Measurements from ENCODE around the gene ZNF662.

The ZNF662 gene

DNA sequence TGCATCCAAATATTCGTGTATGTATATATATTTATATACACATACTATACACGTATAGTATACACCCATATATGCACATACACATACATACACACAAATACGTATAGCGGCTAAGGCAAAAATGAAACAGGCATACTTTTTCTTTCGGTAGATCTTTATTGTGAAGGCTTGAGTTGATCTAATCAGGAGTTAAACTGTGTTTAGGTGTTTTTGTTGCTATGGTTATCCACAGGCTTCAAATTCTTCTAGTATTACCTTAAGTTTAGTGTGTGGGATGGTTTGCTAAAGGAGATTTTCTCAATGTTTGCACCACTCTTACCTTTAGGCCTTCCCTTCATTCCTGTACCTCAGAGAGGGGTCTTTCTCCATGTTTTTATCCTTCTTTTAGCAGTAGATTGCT, 28.2 kb downstream of the ZNF662 start:
- TF ChIP-seq BACH2 (CRISPR knock-in tag; IDR thresholded peaks at IDR 0.05; ENCODE audit: borderline replicate concordance) (no peak), ESRRG (CRISPR knock-in tag; IDR thresholded peaks at IDR 0.05) (no peak), ZNF70 (CRISPR knock-in tag; IDR thresholded peaks at IDR 0.05) (no peak), TOX (CRISPR knock-in tag; IDR thresholded peaks at IDR 0.05; ENCODE audit: borderline replicate concordance) (no peak), GLIS3 (CRISPR knock-in tag; IDR thresholded peaks at IDR 0.05) (no peak), SNAI2 (CRISPR knock-in tag; IDR thresholded peaks at IDR 0.05) (no peak), ZNF565 (CRISPR knock-in tag; conservative IDR thresholded peaks at IDR 0.05; ENCODE audit: low read depth) (no peak), OSR1 (CRISPR knock-in tag; IDR thresholded peaks at IDR 0.05) (no peak), TCF4 (CRISPR knock-in tag; IDR thresholded peaks at IDR 0.05; ENCODE audit: borderline replicate concordance) (no peak), ISL1 (CRISPR knock-in tag; IDR thresholded peaks at IDR 0.05) (no peak)
- TF ChIP-seq, protein P1, sequence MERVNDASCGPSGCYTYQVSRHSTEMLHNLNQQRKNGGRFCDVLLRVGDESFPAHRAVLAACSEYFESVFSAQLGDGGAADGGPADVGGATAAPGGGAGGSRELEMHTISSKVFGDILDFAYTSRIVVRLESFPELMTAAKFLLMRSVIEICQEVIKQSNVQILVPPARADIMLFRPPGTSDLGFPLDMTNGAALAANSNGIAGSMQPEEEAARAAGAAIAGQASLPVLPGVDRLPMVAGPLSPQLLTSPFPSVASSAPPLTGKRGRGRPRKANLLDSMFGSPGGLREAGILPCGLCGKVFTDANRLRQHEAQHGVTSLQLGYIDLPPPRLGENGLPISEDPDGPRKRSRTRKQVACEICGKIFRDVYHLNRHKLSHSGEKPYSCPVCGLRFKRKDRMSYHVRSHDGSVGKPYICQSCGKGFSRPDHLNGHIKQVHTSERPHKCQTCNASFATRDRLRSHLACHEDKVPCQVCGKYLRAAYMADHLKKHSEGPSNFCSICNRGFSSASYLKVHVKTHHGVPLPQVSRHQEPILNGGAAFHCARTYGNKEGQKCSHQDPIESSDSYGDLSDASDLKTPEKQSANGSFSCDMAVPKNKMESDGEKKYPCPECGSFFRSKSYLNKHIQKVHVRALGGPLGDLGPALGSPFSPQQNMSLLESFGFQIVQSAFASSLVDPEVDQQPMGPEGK (CRISPR knock-in tag; IDR thresholded peaks at IDR 0.05; ENCODE audit: borderline replicate concordance): no peak
- TF ChIP-seq, protein P2, sequence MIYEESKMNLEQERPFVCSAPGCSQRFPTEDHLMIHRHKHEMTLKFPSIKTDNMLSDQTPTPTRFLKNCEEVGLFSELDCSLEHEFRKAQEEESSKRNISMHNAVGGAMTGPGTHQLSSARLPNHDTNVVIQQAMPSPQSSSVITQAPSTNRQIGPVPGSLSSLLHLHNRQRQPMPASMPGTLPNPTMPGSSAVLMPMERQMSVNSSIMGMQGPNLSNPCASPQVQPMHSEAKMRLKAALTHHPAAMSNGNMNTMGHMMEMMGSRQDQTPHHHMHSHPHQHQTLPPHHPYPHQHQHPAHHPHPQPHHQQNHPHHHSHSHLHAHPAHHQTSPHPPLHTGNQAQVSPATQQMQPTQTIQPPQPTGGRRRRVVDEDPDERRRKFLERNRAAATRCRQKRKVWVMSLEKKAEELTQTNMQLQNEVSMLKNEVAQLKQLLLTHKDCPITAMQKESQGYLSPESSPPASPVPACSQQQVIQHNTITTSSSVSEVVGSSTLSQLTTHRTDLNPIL (CRISPR knock-in tag; IDR thresholded peaks at IDR 0.05; ENCODE audit: low read depth): no peak
- TF ChIP-seq, protein P3, sequence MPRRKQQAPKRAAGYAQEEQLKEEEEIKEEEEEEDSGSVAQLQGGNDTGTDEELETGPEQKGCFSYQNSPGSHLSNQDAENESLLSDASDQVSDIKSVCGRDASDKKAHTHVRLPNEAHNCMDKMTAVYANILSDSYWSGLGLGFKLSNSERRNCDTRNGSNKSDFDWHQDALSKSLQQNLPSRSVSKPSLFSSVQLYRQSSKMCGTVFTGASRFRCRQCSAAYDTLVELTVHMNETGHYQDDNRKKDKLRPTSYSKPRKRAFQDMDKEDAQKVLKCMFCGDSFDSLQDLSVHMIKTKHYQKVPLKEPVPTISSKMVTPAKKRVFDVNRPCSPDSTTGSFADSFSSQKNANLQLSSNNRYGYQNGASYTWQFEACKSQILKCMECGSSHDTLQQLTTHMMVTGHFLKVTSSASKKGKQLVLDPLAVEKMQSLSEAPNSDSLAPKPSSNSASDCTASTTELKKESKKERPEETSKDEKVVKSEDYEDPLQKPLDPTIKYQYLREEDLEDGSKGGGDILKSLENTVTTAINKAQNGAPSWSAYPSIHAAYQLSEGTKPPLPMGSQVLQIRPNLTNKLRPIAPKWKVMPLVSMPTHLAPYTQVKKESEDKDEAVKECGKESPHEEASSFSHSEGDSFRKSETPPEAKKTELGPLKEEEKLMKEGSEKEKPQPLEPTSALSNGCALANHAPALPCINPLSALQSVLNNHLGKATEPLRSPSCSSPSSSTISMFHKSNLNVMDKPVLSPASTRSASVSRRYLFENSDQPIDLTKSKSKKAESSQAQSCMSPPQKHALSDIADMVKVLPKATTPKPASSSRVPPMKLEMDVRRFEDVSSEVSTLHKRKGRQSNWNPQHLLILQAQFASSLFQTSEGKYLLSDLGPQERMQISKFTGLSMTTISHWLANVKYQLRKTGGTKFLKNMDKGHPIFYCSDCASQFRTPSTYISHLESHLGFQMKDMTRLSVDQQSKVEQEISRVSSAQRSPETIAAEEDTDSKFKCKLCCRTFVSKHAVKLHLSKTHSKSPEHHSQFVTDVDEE (CRISPR knock-in tag; IDR thresholded peaks at IDR 0.05): no peak
- TF ChIP-seq, protein P4, sequence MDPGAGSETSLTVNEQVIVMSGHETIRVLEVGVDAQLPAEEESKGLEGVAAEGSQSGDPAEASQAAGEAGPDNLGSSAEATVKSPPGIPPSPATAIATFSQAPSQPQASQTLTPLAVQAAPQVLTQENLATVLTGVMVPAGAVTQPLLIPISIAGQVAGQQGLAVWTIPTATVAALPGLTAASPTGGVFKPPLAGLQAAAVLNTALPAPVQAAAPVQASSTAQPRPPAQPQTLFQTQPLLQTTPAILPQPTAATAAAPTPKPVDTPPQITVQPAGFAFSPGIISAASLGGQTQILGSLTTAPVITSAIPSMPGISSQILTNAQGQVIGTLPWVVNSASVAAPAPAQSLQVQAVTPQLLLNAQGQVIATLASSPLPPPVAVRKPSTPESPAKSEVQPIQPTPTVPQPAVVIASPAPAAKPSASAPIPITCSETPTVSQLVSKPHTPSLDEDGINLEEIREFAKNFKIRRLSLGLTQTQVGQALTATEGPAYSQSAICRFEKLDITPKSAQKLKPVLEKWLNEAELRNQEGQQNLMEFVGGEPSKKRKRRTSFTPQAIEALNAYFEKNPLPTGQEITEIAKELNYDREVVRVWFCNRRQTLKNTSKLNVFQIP (CRISPR knock-in tag; IDR thresholded peaks at IDR 0.05; ENCODE audit: borderline replicate concordance, low read depth): no peak
- TF ChIP-seq, protein P5, sequence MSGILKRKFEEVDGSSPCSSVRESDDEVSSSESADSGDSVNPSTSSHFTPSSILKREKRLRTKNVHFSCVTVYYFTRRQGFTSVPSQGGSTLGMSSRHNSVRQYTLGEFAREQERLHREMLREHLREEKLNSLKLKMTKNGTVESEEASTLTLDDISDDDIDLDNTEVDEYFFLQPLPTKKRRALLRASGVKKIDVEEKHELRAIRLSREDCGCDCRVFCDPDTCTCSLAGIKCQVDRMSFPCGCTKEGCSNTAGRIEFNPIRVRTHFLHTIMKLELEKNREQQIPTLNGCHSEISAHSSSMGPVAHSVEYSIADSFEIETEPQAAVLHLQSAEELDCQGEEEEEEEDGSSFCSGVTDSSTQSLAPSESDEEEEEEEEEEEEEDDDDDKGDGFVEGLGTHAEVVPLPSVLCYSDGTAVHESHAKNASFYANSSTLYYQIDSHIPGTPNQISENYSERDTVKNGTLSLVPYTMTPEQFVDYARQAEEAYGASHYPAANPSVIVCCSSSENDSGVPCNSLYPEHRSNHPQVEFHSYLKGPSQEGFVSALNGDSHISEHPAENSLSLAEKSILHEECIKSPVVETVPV (CRISPR knock-in tag; IDR thresholded peaks at IDR 0.05): no peak
- no peak for ATAC-seq

DNA sequence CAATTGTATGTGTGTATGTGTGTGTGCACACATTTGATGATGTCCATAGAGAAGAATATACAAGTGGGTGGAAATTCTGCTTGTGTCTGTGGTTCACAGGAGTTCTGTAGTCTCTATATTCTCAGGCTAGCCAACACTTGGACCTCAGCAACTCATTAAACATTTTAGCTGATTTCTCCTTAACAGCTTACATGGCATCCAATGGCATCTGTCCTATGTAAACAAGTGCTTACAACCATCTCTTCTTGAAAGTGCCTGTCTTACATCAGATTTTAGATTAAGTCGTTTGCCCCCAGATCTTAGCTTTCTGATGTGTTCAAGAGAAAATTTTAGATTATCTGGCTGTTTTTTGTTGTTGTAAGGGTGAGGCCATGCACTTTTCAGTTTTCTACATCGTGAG, 29.0 kb downstream of the ZNF662 start:
- no peak for ATAC-seq
- TF ChIP-seq TOX (CRISPR knock-in tag; IDR thresholded peaks at IDR 0.05; ENCODE audit: borderline replicate concordance): no peak
- no peak for TF ChIP-seq BACH2 (CRISPR knock-in tag; IDR thresholded peaks at IDR 0.05; ENCODE audit: borderline replicate concordance)
- TF ChIP-seq GLIS3 (CRISPR knock-in tag; IDR thresholded peaks at IDR 0.05): no peak
- TF ChIP-seq ZNF70 (CRISPR knock-in tag; IDR thresholded peaks at IDR 0.05): no peak
- no peak for TF ChIP-seq OSR1 (CRISPR knock-in tag; IDR thresholded peaks at IDR 0.05)
- no peak for TF ChIP-seq PPARA (CRISPR knock-in tag; IDR thresholded peaks at IDR 0.05; ENCODE audit: borderline replicate concordance)
- TF ChIP-seq, protein P3 (CRISPR knock-in tag; IDR thresholded peaks at IDR 0.05): no peak
- TF ChIP-seq, protein P1 (CRISPR knock-in tag; IDR thresholded peaks at IDR 0.05; ENCODE audit: borderline replicate concordance): no peak
- TF ChIP-seq ISL1 (CRISPR knock-in tag; IDR thresholded peaks at IDR 0.05): no peak
- no peak for TF ChIP-seq ZC3H10 (CRISPR knock-in tag; IDR thresholded peaks at IDR 0.05)
- no peak for TF ChIP-seq SNAI2 (CRISPR knock-in tag; IDR thresholded peaks at IDR 0.05)
- TF ChIP-seq, protein P5 (CRISPR knock-in tag; IDR thresholded peaks at IDR 0.05): no peak
- TF ChIP-seq ARNTL (CRISPR knock-in tag; IDR thresholded peaks at IDR 0.05; ENCODE audit: borderline replicate concordance, low read depth): no peak
- TF ChIP-seq ZNF565 (CRISPR knock-in tag; conservative IDR thresholded peaks at IDR 0.05; ENCODE audit: low read depth): no peak

Measured in SK-N-SH treated with all-trans-retinoic acid at 6 μM for 48 hours (cell line).